Activated naive CD4-positive, alpha-beta T cell (primary cell): Measurements from ENCODE around the gene SENP2.
"Not testable (repeated sequence)": the region's sequence is repeated elsewhere in the genome, so short reads cannot be mapped to it uniquely, and the experiment has no call there.

Experiments used
- DNase-seq, 4 experiments: peaks; one replicate each; lab custom pipeline; 2025; lab: John Stamatoyannopoulos, UW

The SENP2 gene

DNA sequence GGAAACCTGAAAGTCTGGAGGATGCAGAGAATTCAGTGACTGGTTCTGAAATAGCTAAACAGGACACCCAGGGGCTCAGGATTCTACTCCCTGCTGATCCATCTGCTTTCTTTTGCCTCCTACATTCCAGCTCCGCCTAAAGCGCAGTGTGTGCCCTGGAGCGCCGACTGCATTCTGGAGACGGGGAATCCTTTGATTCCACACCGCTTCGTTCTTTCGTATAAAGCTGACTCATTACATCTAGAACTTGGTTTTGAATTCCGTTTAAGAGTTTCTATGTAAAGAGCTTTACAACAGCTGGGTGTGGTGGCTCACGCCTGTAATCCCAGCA is 61.8 kb downstream of the SENP2 start:
- DNase-seq: no peak

DNA sequence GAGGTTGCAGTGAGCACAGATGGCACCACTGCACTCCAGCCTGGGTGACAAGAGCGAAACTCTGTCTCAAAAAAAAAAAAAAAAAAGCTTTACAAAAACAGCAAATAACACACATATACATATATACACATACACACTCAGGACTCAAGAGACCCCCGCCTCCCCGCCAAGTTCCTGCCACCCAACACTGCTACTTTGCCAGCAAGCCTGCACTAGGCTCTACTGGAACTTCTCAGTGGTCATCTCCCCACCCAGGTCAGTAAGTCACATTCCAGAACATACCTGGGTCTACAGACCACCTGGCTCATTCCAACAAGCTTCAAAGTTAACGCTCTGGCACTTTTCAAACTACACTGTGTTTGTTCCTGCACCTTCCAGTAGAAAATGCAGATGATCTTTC is 62.3 kb downstream of the SENP2 start:
- DNase-seq: no peak

DNA sequence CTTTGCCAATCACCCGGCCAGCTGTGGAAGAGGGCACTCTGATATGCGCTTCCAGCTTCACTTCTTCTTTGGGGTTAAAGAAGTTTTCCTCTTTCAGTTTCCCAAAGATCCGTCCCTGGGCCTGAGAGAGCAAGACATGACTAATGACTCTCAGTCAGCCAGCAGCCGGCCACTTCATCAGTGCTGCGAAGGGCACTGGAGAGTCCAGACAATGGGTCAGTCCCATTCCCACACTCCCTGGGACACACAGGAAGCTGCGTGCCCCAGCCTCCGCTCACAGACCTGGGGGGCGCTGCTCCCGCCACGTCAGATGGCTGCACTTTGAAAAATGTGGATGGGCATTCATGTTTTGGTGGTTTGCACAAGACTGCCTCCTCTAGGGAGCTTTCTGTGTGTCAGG is 63.3 kb downstream of the SENP2 start:
- DNase-seq: no peak

DNA sequence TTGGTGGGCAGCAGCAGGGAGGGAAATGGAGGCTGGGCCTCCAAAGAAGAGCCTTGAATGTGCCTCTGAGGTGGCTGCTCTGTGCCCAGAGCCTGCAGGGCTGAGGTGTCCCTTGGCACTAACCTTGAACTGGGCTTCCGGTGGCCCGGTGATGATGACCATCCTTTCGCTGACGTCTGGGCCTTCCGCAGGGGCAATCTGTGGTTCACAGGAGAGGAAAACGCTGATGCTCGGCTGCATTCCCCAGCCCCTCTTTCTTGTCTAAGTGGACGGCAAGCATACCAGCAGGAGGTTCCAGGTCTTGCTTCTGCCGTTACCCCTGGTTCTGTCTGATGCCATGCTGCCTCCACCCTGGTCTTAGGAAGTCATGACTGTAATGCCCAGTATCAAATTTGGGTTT is 65.9 kb downstream of the SENP2 start:
- DNase-seq: no peak

DNA sequence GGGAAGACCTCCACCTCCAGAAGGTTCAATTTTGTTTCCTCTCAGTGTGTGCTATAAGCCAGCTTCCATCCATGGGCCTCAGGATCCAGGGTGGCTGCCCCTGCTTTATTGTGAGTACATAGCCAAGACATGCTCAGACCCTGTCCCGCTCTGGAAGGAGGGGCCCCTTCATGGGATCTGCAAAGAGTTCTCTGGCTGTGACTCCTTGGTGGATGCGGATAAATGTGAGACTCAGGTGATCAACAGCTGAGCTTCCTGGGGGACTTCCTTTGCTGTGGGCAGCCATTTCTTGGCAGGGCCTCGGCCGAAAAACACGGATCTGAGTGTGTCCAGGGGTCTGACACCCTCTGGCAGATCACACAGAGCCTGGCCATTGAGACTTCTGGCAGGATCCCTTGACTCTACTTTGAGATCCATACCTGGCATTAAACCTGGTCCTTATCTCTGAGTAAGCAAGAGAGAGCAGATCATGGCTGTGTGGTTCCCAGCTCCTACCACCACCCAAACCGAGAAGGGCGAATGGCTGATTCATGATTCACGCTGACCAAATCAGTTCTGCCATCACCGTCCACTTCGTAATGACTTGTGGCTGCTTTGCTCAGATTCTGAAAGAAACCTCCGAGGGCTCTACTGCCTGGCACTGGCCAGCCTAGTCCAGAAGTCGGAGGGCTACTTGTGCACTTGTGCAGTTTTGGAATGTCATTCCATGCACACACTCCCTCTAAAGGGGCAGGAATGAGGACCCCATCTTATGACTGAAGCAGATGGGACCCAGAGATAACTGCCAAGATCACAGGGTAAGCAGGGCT is 68.1 kb downstream of the SENP2 start:
- DNase-seq: no peak

DNA sequence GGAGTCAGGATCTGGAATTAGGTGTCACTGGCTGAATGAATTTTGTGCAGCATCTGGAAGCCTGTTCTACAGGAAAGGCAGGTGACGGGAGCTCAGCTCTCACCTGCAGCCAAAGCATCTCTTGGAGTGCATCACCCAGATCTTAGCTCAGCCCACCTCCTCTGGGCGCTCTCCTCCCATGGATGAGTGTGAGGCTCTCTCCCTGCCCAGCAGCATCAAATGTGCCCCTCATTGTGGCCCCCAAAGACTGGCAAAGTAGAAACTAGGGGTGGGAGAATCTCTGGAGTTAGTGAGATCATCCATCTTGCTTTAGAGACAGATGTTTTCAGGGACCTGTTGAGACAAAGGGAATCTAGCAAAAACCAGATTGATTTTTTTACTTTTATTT is 68.7 kb downstream of the SENP2 start:
- no peak for DNase-seq

DNA sequence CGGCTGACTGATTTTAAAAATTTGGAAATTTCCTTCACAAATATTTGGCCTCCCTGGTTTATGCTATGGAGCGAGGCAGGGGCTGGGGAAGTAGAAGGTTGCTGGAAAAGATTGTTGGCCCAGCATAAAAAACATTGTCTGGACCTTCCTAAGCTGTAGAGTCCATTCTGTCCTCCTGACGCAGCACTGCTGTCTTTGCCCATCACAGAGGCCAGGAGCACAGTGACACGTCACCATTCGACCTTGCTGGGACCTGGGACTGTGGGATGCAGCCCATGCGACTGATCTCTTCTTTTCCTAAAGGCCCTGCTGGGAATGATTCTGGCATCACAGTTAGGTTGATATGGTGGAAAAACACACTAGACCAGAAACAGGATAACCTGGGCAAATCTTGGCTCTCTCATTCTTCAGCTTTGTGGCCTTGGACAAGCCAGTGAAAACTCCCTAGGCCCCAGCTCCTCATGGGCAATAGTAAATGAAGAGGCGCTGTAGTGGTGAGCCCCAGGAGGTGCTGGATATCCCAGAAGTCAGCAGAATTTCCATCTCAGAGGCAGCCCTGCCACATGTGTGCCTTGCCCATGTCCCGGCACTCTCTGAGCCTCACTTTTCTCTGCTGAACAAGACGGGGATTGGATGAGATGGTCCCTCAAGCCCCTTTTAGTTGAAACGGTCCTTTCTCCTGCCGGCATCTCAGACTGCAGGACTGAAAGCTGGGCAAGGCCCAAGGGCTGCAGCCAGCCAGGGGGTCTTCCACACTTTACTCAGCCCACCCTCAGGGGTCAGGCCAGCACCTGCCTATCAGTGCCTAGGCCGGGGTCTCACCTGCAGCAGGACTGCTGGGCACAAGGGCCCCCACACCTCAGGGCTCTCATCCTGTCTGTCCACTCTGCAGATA is 69.6 kb downstream of the SENP2 start:
- no peak for DNase-seq

DNA sequence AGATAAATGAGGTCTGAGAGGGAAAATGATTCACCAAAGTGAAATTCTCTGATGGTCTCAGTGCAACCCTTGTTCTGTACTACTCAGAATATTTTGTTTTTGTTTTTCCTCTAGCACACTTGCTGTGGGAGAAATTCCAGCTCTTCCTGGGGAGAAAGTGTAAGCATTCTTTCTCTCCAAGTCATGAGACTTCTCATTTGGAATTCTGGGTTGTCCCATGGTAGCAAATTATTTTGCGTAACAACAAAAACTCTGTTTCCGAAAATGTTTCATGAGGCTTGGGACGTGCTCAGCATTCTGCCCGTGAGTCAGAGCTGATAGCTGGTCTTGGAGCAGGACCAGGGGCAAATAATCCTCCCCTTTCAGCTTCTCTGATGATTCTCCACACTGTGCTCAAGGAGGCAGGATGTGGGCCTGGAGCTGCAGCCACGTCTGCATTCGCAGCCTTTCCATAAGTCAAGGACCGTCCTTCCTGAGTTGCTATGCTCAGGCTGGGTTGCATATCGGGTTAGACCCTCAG is 70.3 kb downstream of the SENP2 start:
- no peak for DNase-seq

DNA sequence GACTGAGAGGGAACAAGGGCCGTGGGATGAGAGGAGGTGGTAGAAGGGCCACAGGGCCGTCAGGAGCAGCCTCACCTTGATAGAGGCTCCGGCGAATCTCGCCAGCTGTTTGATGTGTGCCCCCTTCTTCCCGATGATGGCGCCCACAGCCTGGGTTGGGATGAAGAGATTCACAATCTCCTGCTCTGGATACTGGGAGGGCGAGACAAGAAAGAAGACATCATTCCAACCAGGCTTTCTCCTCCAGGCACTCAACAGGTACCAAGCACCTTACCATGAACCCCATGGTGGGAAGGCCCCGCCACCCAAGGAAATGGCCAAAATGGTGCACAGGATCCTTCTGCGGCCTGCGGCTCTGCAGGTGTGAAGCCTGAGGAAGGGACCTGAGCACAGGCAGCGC is 71.1 kb downstream of the SENP2 start:
- DNase-seq: no peak

DNA sequence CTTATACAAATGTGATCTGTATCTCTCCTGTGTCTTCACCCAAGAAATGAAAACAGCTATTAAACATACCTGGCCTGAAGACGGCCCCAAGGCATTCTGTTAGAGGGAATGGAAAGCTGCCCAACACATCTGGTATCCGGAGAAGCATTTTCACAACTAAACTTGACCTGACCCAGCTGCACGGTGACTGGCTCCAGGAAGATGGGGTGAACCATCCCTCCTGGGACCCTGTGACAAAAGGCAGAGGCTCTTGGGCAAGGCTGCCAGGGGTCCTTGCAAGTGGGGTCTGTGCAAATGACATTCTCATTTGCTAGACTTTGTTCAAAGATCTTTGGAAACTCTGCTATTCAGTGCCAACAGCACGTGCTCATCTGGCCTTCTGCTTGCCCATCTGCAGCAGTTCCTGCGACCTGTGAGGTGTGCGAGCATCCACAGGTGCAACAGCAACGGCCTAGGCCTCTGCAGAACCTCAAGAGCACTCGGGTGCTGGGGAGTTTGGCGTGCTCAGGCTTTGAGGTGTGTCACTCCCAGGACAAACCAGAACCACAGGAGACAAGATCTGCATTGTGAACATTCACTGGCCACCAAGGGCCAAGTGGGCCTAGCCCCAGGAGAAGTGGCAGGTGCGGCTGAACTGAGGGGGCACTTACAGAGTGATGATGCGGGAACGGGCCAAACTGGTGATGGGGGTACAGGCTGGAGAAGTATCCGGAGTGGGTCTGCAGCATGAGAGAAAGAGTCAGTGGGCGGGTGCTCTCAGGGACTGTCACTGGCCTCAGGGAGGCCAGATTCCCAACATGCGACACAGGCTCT is 71.8 kb downstream of the SENP2 start:
- DNase-seq: no peak

DNA sequence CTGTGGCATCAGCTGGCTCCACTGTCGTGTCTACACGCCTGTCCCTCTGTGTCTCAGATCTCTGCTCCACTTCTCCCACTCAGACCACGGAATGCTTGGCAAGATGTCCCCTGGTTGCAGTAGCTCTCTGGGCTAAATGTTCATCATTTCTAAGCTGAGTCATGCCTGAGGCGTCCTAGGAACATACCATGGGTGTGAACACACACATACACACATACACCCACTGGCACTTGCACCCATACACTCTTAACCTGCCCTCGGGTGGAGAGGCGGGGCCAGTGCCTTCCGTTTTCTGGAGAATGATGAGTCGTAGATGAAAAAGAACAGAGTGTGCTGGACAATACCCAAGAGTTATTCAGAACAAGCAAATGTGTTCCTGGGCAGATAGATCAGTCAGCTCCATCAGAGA is 72.4 kb downstream of the SENP2 start:
- no peak for DNase-seq

DNA sequence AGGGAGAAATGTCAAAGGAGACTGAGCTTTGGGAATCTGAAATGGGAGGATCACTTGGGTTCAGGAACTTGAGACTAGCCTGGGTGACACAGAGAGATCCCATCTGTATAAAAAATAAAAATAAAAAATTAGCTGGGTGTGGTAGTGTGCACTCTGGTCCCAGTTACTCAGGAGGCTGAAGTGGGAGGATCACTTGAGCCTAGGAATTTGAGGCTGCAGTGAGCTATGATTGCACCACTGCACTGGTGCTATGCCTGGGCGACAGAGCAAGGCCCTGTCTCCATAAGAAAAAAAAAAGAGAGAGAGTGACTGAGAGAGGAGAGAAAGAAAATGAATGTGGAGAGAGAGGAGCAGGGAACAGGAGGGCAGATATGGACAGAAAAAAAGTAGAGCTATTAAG is 72.8 kb downstream of the SENP2 start:
- DNase-seq: no peak

DNA sequence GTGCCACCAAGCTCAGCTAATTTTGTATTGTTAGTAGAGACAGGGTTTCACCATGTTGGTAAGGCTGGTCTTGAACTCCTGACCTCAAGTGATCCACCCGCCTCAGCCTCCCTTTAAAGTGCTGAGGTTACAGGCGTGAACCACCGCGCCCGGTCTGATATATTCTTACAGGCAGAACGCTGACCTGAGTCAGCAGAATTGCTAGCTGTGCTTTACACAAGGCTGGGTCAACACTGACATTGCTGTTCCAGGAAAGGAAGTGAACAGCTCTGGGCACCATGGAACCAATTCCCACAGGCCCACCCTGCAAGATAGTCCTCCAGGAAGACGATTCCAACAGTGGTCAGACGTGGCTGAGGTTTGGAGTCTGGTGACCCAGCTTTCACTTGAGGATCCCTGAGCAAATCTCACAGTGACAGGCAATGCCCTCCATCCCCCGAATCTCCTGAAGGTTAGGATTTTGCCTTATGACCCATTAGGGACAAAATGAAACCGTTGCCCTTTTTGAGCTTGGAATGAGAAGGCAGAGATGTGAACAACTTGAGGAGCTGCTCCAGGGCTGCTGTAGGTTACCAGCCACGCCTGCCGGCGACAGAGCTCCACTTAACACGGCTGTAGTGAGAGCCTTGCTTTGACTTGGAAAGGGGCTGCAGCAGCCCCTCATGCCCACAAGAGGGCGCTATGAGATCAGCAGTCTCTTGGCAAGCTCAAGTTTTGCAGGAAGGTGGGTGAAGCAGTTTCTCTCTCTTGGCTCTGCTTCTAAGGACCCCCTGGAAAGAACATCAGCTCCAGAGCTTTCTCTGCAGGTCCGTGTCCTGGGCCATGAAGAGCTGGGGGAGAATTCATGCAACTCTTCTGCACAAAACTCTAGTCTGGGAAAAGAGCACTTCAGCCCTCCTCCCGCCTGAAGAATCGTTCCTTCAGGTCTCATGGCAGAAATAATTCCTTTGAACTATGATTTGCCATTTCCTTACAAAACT is 74.1 kb downstream of the SENP2 start:
- peak; percentile 7 to 30 (median 10) for DNase-seq

DNA sequence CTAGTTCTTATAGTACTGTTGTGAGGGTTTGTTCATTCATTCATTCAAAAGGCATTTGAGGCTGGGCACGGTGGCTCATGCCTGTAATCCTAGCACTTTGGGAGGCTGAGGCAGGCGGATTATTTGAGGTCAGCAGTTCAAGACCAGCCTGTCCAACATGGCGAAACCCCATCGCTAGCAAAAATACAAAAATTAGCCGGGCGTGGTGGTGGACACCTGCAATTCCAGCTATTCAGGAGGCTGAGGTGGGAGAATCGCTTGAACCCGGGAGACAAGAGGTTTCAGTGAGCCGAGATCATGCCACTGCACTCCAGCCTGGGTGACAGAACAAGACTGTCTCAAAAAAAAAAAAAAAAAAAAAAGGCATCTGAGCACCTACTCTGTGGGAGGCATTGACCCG is 75.2 kb downstream of the SENP2 start:
- DNase-seq: not testable (repeated sequence)

DNA sequence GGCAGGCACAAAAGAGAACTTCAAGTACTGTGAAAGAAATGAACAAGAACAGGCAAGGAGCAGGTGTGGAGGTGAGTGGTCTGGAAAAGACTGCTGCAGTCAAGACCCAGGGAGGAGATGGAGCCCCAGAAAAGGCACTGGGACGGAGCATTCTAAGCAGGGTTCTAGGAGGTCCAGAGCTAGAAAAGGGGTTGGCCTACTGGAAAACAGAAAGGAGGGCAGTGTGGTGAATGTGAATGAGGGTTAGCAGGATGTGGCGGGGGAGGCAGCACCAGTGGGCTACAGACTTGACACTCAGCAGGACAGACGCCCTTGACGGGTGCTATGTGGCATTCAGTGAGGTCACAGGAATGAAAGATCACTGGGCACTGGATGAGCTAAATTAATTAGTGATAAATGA is 75.7 kb downstream of the SENP2 start:
- no peak for DNase-seq

DNA sequence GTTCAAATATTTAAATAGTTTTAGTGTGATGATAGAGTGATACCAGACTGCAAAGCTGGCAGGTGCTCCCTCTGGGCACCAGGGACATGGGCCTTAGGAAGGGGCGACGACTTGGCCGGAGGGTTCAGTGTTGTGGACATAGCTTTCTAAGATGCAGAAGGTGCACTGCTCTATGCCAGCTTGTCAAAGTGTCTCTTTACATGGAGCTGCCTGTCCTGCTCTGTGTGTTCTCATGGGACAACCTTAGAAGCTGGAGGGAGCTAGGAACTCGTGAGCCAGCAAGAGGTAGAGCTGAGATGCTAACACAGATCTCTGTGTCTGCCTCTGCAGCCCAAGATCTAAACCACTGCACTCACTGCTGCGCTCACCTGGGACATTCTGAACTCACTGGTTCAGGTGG is 77.8 kb downstream of the SENP2 start:
- DNase-seq: no peak

DNA sequence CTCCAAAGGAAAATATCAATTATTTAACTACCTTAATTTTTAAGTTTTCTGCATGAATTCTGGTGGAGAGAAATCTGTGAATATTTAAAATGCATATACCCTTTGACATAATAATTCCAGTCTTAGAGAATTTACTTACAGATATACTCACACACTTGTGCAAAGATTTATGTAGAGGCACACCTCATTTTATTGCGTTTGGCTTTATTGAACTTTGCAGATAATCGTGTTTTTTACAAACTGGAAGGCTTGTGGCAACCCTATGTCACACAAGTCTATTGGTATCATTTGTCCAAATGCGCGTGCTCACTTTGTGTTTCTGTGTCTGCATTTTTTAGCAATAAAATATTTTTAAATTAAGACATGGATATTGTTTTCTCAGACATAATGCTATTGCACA is 81.5 kb downstream of the SENP2 start:
- no peak for DNase-seq

DNA sequence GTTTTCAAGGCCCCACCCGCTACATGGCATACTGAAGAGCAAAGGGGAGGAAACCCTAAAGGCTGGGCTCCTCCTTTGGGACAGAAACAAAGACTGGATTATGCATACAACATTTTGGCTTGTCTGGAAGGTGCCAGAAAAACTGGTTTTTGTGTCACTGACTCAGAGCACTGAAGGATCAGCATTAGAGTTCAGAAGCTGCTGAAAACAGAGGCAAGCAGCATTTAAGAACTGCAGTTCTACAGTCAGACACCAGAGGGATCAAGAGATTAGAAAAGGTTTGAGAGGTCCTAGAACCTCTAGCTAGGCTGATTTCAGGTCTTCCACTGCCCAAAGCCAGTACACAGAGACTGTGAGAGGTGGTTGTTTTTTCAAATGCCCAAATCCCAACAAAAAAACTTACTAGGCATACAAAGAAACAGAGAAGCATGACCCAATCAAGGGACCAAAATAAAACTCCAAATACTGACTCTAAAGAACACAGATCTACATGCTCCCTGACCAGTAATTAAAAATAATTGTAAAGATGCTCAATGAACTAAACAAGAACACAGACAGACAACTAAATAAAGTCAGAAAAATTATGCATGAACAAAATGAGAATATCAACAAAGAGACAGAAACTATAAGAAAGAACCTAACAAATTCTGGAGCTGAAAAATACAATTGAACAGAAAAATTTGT is 91.2 kb downstream of the SENP2 start:
- no peak for DNase-seq

DNA sequence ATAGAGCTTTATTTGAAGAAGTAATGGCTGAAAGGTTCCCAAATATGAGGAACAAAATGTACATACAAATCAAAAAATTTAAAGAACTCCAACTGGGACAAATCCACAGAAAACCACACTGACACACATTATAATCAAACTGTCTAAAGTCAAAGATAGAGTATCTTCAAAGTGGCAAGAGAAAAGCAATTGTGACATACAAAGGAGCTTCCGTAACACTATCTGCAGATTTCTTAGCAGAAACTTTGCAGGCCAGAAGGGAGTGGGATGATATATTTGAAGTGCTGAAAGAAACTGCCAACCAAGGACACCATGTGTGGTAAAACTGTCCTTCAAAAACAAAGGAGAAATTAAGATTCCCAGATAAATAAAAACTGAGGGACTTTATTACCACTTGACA is 91.9 kb downstream of the SENP2 start:
- DNase-seq: no peak

DNA sequence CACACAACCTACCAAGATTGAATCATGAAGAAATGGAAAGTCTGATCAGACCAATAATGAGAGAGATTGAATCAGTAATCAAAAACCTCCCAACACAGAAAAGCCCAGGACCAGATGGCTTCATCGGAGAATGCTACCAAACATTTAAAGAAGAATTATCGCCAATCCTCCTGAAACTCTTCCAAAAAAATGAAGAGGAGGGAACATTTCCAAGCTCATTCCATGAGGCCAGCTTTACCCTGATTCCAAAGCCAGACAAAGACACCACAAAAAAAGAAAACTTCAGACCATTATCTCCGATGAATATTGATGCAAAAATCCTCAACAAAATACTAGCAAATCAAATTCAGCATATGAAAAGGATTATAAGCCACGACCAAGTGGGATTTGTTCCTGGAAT is 94.1 kb downstream of the SENP2 start:
- DNase-seq: no peak
